Testis (tissue), 2 donors: ENCODE data around the gene ENTPD2.

Experiments used
- POLR2A ChIP-seq: fragments of 450-650 bp; IDR thresholded peaks from one replicate; pipeline ENCODE4 v1.6.1; 2017; ENCODE audit warnings: antibody characterized with exemption, mild to moderate bottlenecking, moderate library complexity
- TF ChIP-seq, protein P1 (sequence below), 3 experiments: fragments of 450-650 bp in 2 of 3; fragments of 200-600 bp in 1 of 3; sonication (generic) in 1 of 3; IDR thresholded peaks; one replicate each; pipeline ENCODE4 v1.5.1; 2016 to 2019; ENCODE audit warnings: antibody characterized with exemption in 3 of 3, mild to moderate bottlenecking in 2 of 3, moderate library complexity in 1 of 3

DNA sequence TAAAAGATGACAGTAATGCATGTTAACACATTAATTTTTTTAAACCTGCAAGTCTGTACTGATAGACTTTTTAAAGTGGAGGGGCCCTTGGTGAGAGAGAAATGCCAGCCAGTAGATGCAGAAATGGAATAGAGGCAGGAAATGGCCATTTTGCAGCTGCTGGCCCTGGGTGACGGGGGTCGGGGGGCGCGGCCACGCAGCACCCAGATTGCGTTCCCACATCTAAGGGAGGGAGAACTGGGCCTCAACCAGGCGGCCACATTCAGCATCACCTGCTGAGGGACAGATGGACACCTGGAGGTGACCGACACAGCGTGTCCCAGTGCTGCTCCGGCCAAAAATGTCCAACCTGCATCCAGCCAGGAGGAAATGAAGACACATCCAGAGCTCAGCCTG is 51.2 kb downstream of the ENTPD2 start:
- TF ChIP-seq, protein P1, sequence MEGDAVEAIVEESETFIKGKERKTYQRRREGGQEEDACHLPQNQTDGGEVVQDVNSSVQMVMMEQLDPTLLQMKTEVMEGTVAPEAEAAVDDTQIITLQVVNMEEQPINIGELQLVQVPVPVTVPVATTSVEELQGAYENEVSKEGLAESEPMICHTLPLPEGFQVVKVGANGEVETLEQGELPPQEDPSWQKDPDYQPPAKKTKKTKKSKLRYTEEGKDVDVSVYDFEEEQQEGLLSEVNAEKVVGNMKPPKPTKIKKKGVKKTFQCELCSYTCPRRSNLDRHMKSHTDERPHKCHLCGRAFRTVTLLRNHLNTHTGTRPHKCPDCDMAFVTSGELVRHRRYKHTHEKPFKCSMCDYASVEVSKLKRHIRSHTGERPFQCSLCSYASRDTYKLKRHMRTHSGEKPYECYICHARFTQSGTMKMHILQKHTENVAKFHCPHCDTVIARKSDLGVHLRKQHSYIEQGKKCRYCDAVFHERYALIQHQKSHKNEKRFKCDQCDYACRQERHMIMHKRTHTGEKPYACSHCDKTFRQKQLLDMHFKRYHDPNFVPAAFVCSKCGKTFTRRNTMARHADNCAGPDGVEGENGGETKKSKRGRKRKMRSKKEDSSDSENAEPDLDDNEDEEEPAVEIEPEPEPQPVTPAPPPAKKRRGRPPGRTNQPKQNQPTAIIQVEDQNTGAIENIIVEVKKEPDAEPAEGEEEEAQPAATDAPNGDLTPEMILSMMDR (IDR thresholded peaks at IDR 0.05), result no peak
- no peak for TF ChIP-seq POLR2A
